ENCODE measurements around the gene JMJD7.

Gene JMJD7

DNA sequence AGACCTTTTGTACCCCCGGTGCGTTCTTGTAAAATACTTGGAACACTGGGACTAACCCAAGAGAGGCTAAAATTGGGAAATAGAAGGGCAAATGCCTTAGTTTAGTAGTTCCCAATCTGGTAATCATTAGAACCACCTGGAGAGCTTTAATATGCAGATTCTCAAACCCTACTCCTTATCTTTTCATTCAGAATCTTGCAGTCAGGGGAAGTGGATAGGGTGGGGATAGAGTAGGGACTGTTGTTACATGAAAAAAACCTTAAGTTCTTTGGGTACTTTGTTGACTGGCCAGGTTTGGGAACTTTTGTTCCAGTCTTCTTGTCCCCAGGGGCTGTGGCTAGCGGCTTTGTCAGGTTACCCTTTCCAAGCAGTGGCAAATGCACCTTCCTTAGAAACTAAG lies 37.7 kb upstream of the JMJD7 start:
- peaks cover 29% of the 10 kb centered on the region for H3K4me1 ChIP-seq (ENCODE audit: control insufficient read depth, insufficient read depth, low read length)
- H3K27ac ChIP-seq (ENCODE audit: low read depth, low read length): peak overlapping the region; percentile 66
- no peak overlapping the region for H3K4me3 ChIP-seq (ENCODE audit: low read depth, low read length)
- H3K9me3 ChIP-seq (ENCODE audit: control insufficient read depth, insufficient read depth, low read length): no peaks in the 10 kb centered on the region
- no peaks in the 10 kb centered on the region for H3K36me3 ChIP-seq (ENCODE audit: control insufficient read depth, insufficient read depth, low read length)
- no peaks in the 10 kb centered on the region for H3K27me3 ChIP-seq (ENCODE audit: control insufficient read depth, insufficient read depth, low read length)
- peak overlapping the region; percentile 12; the same call in 1 of the 2 replicates for H3K9ac ChIP-seq (ENCODE audit: low read depth, low read length)

DNA sequence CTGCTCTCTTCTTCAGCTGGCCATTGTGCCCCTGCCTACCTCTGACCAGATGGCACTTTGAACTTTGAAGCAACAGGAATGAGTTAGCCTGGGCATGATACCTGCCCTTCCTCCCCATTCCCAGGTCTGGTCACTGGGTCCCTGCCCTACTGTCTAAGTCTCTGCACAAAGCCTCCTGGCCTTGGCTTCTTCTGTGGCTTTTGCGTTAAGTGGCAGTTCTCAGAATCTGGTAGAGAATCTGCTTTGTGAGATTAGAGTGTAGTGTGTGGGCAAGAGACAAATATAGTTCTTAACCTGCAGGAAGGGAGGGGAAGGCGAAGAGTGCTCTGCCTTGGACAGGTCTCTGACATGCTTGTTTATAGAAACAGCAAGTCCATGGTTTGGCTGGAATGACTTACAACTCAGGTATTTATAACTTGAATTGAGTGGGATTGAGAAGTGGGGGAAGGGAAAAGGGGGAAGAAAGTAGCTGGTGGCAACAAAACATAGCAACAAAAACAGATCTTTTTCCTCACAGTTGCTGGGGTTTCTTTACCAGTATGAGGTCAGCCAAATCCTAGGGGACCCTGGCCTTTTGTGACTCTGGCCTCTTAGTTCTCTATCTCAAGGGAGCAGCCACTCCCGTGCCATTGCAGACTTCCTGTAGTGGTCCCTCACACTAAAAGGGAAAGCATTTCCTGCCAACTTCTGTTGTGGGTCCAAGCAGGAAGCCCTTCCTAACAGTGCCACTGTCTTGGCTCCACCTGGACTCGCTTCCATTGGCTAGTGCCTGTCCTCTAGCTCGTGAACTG lies 36.9 kb upstream of the JMJD7 start:
- Histone ChIP-seq H3K27ac (ENCODE audit: low read depth, low read length) (peak overlapping the region; percentile 66), H3K4me3 (ENCODE audit: low read depth, low read length) (no peak overlapping the region), H3K36me3 (ENCODE audit: control insufficient read depth, insufficient read depth, low read length) (no peaks in the 10 kb centered on the region), H3K4me1 (ENCODE audit: control insufficient read depth, insufficient read depth, low read length) (peaks cover 29% of the 10 kb centered on the region), H3K27me3 (ENCODE audit: control insufficient read depth, insufficient read depth, low read length) (no peaks in the 10 kb centered on the region), H3K9ac (ENCODE audit: low read depth, low read length) (no peak overlapping the region; the same call in 1 of the 2 replicates), H3K9me3 (ENCODE audit: control insufficient read depth, insufficient read depth, low read length) (no peaks in the 10 kb centered on the region)

DNA sequence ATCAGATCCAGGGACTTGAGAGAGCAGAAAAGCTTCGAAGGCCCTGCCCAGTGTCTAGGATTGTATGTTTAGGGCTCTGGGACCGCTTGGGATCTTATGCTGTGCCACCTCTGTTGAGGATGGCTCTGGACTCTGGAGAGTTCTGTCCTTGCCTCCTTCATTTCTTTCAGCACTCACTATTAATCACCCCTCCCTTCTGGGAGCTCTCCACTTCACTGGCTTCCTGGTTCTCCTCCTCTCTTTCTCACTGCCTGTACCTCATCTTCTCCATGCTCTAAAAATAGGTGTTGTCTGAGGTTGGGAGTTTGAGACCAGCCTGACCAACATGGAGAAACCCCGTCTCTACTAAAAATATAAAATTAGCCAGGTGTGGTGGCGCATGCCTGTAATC lies 36.4 kb upstream of the JMJD7 start:
- Histone ChIP-seq H3K4me3 (ENCODE audit: low read depth, low read length) (no peak overlapping the region), H3K36me3 (ENCODE audit: control insufficient read depth, insufficient read depth, low read length) (no peaks in the 10 kb centered on the region), H3K27me3 (ENCODE audit: control insufficient read depth, insufficient read depth, low read length) (no peaks in the 10 kb centered on the region), H3K4me1 (ENCODE audit: control insufficient read depth, insufficient read depth, low read length) (peaks cover 29% of the 10 kb centered on the region), H3K27ac (ENCODE audit: low read depth, low read length) (peak overlapping the region; percentile 66), H3K9me3 (ENCODE audit: control insufficient read depth, insufficient read depth, low read length) (no peaks in the 10 kb centered on the region), H3K9ac (ENCODE audit: low read depth, low read length) (no peak overlapping the region)

DNA sequence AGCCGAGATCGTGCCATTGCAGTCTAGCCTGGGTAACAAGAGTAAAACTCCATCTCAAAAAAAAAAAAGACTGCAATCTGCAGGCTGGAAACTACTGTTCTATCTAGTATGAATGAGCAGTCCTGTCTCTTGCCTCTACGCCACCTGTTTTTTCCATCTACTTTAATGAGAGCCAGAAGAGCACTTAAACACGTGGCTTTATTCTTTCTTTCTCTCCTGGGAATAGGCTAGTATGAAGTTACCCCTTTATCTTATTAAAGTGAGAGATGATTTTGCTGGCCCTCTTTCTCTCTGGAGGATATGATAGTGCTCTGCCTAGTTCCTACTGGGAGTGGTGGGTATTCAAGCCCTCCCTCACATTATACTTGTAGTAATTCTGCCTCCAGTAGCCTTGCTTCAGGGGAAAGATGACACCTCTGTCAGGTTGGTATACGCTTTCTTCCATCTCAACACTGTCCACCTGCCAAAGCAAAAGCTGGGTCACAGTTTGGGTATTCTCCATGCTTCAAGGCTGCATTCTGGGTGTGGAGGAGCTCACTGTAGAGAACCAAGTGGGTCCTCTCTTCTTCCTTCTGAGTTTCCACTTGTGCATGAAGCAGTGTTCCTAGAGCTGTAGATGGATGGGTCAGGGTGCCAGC lies 35.8 kb upstream of the JMJD7 start:
- no peaks in the 10 kb centered on the region for H3K36me3 ChIP-seq (ENCODE audit: control insufficient read depth, insufficient read depth, low read length)
- H3K9ac ChIP-seq (ENCODE audit: low read depth, low read length): no peak overlapping the region
- H3K4me3 ChIP-seq (ENCODE audit: low read depth, low read length): no peak overlapping the region
- H3K27ac ChIP-seq (ENCODE audit: low read depth, low read length): no peak overlapping the region
- H3K27me3 ChIP-seq (ENCODE audit: control insufficient read depth, insufficient read depth, low read length): no peaks in the 10 kb centered on the region
- H3K4me1 ChIP-seq (ENCODE audit: control insufficient read depth, insufficient read depth, low read length): peaks cover 29% of the 10 kb centered on the region
- no peaks in the 10 kb centered on the region for H3K9me3 ChIP-seq (ENCODE audit: control insufficient read depth, insufficient read depth, low read length)

DNA sequence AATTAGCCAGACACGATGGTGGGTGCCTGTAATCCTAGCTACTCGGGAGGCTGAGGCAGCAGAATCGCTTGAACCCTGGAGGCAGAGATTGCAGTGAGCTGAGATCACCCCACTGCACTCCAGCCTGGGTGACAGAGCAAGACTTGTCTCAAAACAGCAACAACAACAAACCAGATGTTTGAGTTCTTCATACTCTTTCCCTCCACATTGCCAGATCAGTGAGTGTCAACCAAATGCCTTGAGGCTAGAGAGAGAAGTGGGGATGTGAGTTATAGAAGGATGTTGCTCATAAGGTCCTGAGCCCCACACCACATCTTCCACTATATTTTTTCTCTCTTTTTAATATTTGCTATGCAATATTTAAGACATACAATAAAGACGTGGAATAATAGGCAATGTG lies 33.8 kb upstream of the JMJD7 start:
- Histone ChIP-seq H3K27ac (ENCODE audit: low read depth, low read length) (no peak overlapping the region), H3K36me3 (ENCODE audit: control insufficient read depth, insufficient read depth, low read length) (no peaks in the 10 kb centered on the region), H3K27me3 (ENCODE audit: control insufficient read depth, insufficient read depth, low read length) (no peaks in the 10 kb centered on the region), H3K4me1 (ENCODE audit: control insufficient read depth, insufficient read depth, low read length) (peaks cover 25% of the 10 kb centered on the region), H3K4me3 (ENCODE audit: low read depth, low read length) (no peak overlapping the region), H3K9me3 (ENCODE audit: control insufficient read depth, insufficient read depth, low read length) (no peaks in the 10 kb centered on the region), H3K9ac (ENCODE audit: low read depth, low read length) (no peak overlapping the region)

DNA sequence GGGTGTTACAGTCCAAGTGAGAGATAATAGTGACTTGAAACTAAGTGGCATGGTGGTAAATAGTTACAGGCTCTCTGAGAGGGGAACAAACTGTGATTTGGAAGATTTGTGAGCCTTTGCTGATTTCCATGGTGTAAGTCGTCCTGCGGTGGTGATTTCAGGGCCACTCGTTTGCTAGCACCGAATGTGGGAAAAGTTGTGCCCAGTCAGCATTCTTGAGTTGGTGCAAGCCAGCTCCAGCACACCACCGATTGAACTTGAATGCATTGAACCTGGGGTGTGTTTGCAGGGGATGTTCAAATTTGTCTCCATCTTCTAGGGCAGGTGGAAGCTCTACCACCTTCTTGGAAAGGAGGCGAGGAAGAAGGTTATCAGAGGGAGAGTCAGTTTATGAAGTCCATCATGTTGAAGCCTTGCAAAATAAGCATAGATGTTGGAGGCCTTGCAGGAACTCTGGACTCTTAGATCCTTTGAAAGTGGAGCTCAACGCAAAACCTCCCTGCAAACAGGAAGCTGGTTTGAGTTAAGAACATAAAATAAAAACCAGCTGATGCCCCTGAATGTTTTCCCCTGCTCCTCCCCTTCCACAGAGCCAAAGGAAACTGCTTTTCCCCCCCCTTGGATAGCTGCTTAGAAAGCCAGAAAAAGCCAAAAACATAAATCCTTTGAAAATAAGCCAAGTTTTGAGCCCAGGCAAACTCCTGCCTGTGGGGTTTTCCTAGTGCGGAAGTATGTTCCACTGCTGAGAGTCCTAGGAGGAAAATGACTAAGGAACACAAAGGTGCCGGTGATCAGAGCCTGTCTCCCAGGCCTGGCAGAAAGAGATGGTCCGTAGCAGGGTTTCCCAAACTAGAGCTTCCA lies 31.7 kb upstream of the JMJD7 start:
- H3K27me3 ChIP-seq (ENCODE audit: control insufficient read depth, insufficient read depth, low read length): no peaks in the 10 kb centered on the region
- H3K9me3 ChIP-seq (ENCODE audit: control insufficient read depth, insufficient read depth, low read length): no peaks in the 10 kb centered on the region
- H3K9ac ChIP-seq (ENCODE audit: low read depth, low read length): no peak overlapping the region
- no peak overlapping the region for H3K4me3 ChIP-seq (ENCODE audit: low read depth, low read length)
- no peaks in the 10 kb centered on the region for H3K36me3 ChIP-seq (ENCODE audit: control insufficient read depth, insufficient read depth, low read length)
- no peak overlapping the region for H3K27ac ChIP-seq (ENCODE audit: low read depth, low read length)
- peaks cover 4% of the 10 kb centered on the region for H3K4me1 ChIP-seq (ENCODE audit: control insufficient read depth, insufficient read depth, low read length)

DNA sequence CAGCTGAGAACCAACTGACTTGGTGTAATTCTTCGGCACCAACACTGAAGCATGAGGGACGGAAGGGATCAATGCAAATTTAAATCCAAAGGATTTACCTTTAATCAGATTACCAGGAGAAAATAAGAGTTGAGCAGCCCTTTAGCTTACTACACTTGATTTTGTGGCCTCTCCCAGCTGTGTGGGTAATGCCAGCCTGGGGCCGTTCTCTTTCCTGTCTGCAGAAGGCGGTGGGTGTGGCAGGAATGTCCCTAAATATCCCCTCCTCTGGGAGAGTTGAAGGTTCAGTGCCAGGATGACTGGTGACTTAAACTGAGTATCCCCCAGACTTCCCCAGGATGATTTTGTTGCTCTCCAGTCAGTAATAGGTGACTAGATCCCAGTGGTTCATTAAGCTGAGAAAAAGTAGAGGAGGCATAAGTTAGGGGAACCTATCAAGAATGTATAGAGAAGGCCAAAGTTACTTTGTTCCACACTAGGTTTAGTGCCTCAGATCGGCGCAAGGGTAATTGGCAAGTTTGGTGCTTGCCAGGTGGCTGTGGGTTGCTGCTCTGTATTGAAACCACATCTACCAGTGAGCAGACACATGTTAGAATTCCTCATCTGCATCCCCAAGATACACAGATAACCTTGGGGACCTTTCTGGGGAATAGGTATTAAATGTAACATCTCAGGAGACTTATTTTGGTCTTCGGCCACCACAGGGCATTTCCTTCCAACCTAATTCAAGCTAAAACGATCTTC lies 30.5 kb upstream of the JMJD7 start:
- Histone ChIP-seq H3K9me3 (ENCODE audit: control insufficient read depth, insufficient read depth, low read length) (no peaks in the 10 kb centered on the region), H3K27ac (ENCODE audit: low read depth, low read length) (no peak overlapping the region), H3K36me3 (ENCODE audit: control insufficient read depth, insufficient read depth, low read length) (no peaks in the 10 kb centered on the region), H3K9ac (ENCODE audit: low read depth, low read length) (no peak overlapping the region), H3K4me1 (ENCODE audit: control insufficient read depth, insufficient read depth, low read length) (no peaks in the 10 kb centered on the region), H3K4me3 (ENCODE audit: low read depth, low read length) (no peak overlapping the region), H3K27me3 (ENCODE audit: control insufficient read depth, insufficient read depth, low read length) (no peaks in the 10 kb centered on the region)

DNA sequence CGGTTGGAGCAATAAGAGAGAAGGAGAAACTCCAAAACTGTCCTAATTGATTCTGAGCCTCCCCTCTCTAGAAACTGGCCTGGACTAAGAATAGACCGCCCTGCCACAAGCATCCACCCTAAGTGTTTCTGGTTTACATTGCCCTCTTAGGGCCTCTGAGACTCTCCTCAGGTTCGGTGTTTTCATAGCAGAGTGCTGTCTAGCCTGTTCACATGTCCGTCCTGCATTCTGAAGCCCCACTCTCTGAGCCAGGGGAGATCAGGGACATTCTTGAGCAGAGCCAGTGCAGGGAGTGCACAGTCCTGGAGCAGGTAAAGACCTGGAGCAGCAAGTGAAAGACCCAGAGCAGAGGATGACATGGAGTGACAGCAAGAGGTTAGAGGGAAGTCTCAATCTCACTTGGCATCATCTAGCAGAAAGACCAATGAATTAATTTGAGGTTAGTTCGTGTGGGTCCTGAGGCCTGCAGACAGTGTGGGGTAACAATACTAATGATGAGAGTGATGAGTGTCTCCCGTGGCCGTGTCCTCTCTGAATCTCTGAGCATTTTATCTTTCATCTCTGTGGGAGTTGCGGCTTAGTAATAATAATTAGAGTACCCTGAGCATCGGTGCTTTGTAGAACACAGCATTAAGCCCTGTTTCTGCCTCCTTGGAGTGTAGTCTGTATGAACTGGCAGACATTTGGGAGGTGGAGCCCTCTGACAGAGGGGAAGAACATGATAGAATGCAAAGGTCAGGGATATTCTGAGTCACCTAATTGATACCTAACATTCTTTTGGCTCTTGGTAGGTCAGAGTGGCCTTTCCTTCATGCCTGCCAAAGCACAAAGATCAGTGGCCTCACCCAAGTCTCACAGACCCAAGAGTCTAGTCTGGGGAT lies 29.0 kb upstream of the JMJD7 start:
- no peak overlapping the region for H3K4me3 ChIP-seq (ENCODE audit: low read depth, low read length)
- H3K36me3 ChIP-seq (ENCODE audit: control insufficient read depth, insufficient read depth, low read length): no peaks in the 10 kb centered on the region
- no peaks in the 10 kb centered on the region for H3K27me3 ChIP-seq (ENCODE audit: control insufficient read depth, insufficient read depth, low read length)
- no peak overlapping the region for H3K9ac ChIP-seq (ENCODE audit: low read depth, low read length)
- no peaks in the 10 kb centered on the region for H3K9me3 ChIP-seq (ENCODE audit: control insufficient read depth, insufficient read depth, low read length)
- H3K27ac ChIP-seq (ENCODE audit: low read depth, low read length): no peak overlapping the region
- no peaks in the 10 kb centered on the region for H3K4me1 ChIP-seq (ENCODE audit: control insufficient read depth, insufficient read depth, low read length)

DNA sequence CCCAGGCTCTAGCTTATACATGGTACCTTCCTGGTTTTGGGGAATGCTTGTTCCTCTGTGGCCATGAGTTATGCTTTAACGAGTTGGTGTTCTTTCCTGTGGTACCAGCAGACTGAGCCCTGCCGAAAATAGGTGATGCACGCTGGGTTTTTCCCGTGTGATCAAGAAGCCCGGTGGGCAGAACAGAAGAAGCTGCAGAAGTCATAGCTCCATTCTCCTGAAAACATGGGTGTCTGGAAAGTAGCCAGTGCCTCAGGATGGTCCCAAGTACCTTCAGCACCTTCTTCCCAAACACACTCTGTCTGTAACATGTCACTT lies 28.4 kb upstream of the JMJD7 start:
- H3K9me3 ChIP-seq (ENCODE audit: control insufficient read depth, insufficient read depth, low read length): no peaks in the 10 kb centered on the region
- no peaks in the 10 kb centered on the region for H3K27me3 ChIP-seq (ENCODE audit: control insufficient read depth, insufficient read depth, low read length)
- H3K27ac ChIP-seq (ENCODE audit: low read depth, low read length): no peak overlapping the region
- no peaks in the 10 kb centered on the region for H3K36me3 ChIP-seq (ENCODE audit: control insufficient read depth, insufficient read depth, low read length)
- H3K4me1 ChIP-seq (ENCODE audit: control insufficient read depth, insufficient read depth, low read length): no peaks in the 10 kb centered on the region
- no peak overlapping the region for H3K9ac ChIP-seq (ENCODE audit: low read depth, low read length)
- H3K4me3 ChIP-seq (ENCODE audit: low read depth, low read length): no peak overlapping the region

DNA sequence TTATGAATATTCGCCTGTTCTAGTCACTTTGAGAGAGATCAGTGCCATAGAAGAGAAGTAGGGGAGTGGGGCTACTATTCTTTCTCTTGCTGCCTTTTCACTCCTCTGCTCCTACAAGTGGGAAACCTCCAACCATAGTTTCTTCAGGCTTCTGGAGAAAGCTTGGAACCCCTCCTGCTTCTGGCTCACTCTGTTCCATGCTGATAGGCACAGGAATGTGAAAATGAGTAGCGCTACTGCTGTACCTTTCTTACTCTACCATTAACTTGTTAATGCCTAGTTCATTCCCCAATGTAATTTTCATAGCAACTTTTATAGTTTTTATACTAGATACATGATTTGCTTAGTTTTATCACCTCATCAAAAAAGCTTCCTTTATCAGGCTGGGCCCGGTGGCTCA lies 26.7 kb upstream of the JMJD7 start:
- Histone ChIP-seq H3K4me1 (ENCODE audit: control insufficient read depth, insufficient read depth, low read length) (no peaks in the 10 kb centered on the region), H3K4me3 (ENCODE audit: low read depth, low read length) (no peak overlapping the region), H3K27ac (ENCODE audit: low read depth, low read length) (no peak overlapping the region), H3K36me3 (ENCODE audit: control insufficient read depth, insufficient read depth, low read length) (no peaks in the 10 kb centered on the region), H3K9ac (ENCODE audit: low read depth, low read length) (no peak overlapping the region), H3K9me3 (ENCODE audit: control insufficient read depth, insufficient read depth, low read length) (no peaks in the 10 kb centered on the region), H3K27me3 (ENCODE audit: control insufficient read depth, insufficient read depth, low read length) (no peaks in the 10 kb centered on the region)

Measured in HUES48 (cell line).